OCI-LY3 (cell line): ENCODE data around the gene MICU1.

Experiments used
- H2AFZ ChIP-seq: fragments of 200-600, 300-600 bp; shearing (Covaris generic); 2 replicates; pipeline ENCODE4 v1.6.0; 2014; ENCODE audit warnings: antibody characterized with exemption, low read depth, low read length
- H3K27ac ChIP-seq: fragments of 200-600, 300-600 bp; sonication (generic); 2 replicates; pipeline ENCODE4 v1.5.1; 2014; ENCODE audit warnings: mild to moderate bottlenecking, low read length, moderate library complexity, mixed read lengths
- H3K27me3 ChIP-seq: fragments of 200-600, 300-600 bp; sonication (generic); 2 replicates; pipeline ENCODE4 v1.6.1; 2014; ENCODE audit warnings: low read depth, low read length, mixed read lengths
- H3K36me3 ChIP-seq: fragments of 200-600, 300-600 bp; sonication (generic); replicated peaks from 2 replicates; pipeline ENCODE3; 2014; ENCODE audit warnings: low read depth, low read length, mixed read lengths
- H3K4me1 ChIP-seq: fragments of 300-600, 200-600 bp; sonication (generic); 2 replicates; pipeline ENCODE4 v1.6.1; 2014; ENCODE audit warnings: low read length, mixed read lengths
- H3K4me2 ChIP-seq: fragments of 200-600, 300-600 bp; sonication (generic); 2 replicates; pipeline ENCODE4 v1.6.1; 2014; ENCODE audit warnings: low read length, mixed read lengths
- H3K4me3 ChIP-seq: fragments of 300-600, 200-600 bp; sonication (generic); 2 replicates; pipeline ENCODE4 v1.5.1; 2014; ENCODE audit warnings: antibody characterized with exemption, mild to moderate bottlenecking, low read length, moderate library complexity
- H3K79me2 ChIP-seq: fragments of 300-600, 200-600 bp; shearing (Covaris generic); 2 replicates; pipeline ENCODE4 v1.6.1; 2014; ENCODE audit warnings: mild to moderate bottlenecking, low read length, mixed read lengths
- H3K9ac ChIP-seq: fragments of 300-600, 200-600 bp; shearing (Covaris generic); 2 replicates; pipeline ENCODE4 v1.6.0; 2014; ENCODE audit warnings: mild to moderate bottlenecking, low read length, moderate library complexity
- H3K9me3 ChIP-seq: fragments of 200-600, 300-600 bp; shearing (Covaris generic); 2 replicates; pipeline ENCODE4 v1.6.1; 2014; ENCODE audit warnings: low read length, mixed read lengths; ENCODE audit not compliant: insufficient read depth
- H4K20me1 ChIP-seq: fragments of 200-600, 300-600 bp; sonication (generic); 2 replicates; pipeline ENCODE4 v1.6.1; 2016; ENCODE audit warnings: low read length, mixed read lengths; ENCODE audit not compliant: insufficient read depth
- CTCF ChIP-seq: fragments of 200-600, 300-600 bp; sonication (generic); IDR thresholded peaks from 2 replicates; pipeline ENCODE4 v1.5.1; 2014; ENCODE audit warnings: antibody characterized with exemption, low read length, low read depth
- EZH2phosphoT487 ChIP-seq: fragments of 200-600 bp; shearing (Covaris generic); IDR thresholded peaks from 2 replicates; pipeline ENCODE4 v1.6.1; 2018; ENCODE audit warnings: antibody characterized with exemption, mixed run types, low read depth

The MICU1 gene

GRCh38 chr10:72615970-72616369 is 9.9 kb downstream of the MICU1 start:
- Histone ChIP-seq H2AFZ (no peak overlapping the region), H3K4me3 (no peak overlapping the region), H3K9ac (no peak overlapping the region), H3K27ac (no peak overlapping the region), H3K79me2 (no peaks in the 10 kb centered on the region), H3K27me3 (no peaks in the 10 kb centered on the region), H4K20me1 (no peaks in the 10 kb centered on the region), H3K4me2 (no peak overlapping the region), H3K36me3 (no peaks in the 10 kb centered on the region), H3K4me1 (no peaks in the 10 kb centered on the region), H3K9me3 (no peaks in the 10 kb centered on the region)
- TF ChIP-seq EZH2phosphoT487: no peak

GRCh38 chr10:72612203-72612826 is 13.6 kb downstream of the MICU1 start:
- H3K27me3 ChIP-seq: no peaks in the 10 kb centered on the region
- H3K36me3 ChIP-seq: no peaks in the 10 kb centered on the region
- H3K4me2 ChIP-seq: no peak overlapping the region
- no peak for TF ChIP-seq EZH2phosphoT487
- TF ChIP-seq CTCF: no peak
- no peak overlapping the region for H3K4me3 ChIP-seq
- no peaks in the 10 kb centered on the region for H3K9me3 ChIP-seq
- no peak overlapping the region for H3K27ac ChIP-seq
- H2AFZ ChIP-seq: no peak overlapping the region
- H3K79me2 ChIP-seq: no peaks in the 10 kb centered on the region
- no peak overlapping the region for H3K9ac ChIP-seq
- no peaks in the 10 kb centered on the region for H4K20me1 ChIP-seq
- H3K4me1 ChIP-seq: no peaks in the 10 kb centered on the region

GRCh38 chr10:72611783-72612182 is 14.1 kb downstream of the MICU1 start:
- H3K9ac ChIP-seq: no peak overlapping the region
- H3K4me2 ChIP-seq: no peak overlapping the region
- H3K9me3 ChIP-seq: no peaks in the 10 kb centered on the region
- no peak overlapping the region for H3K4me3 ChIP-seq
- H3K27me3 ChIP-seq: no peaks in the 10 kb centered on the region
- H3K36me3 ChIP-seq: no peaks in the 10 kb centered on the region
- no peak for TF ChIP-seq CTCF
- no peak for TF ChIP-seq EZH2phosphoT487
- H3K4me1 ChIP-seq: no peaks in the 10 kb centered on the region
- H2AFZ ChIP-seq: no peak overlapping the region
- no peak overlapping the region for H3K27ac ChIP-seq
- no peaks in the 10 kb centered on the region for H3K79me2 ChIP-seq
- no peaks in the 10 kb centered on the region for H4K20me1 ChIP-seq

- Histone ChIP-seq H3K9ac (no peak overlapping the region), H3K4me2 (no peak overlapping the region), H3K4me3 (no peak overlapping the region), H3K79me2 (no peaks in the 10 kb centered on the region), H4K20me1 (no peaks in the 10 kb centered on the region), H2AFZ (no peak overlapping the region), H3K27ac (no peak overlapping the region), H3K27me3 (no peaks in the 10 kb centered on the region), H3K36me3 (no peaks in the 10 kb centered on the region), H3K9me3 (no peaks in the 10 kb centered on the region), H3K4me1 (no peaks in the 10 kb centered on the region)
- TF ChIP-seq CTCF: no peak
- no peak for TF ChIP-seq EZH2phosphoT487
These were observed 15.4 kb downstream of the MICU1 start for GRCh38 chr10:72610466-72610865.

- Histone ChIP-seq H3K9me3 (no peaks in the 10 kb centered on the region), H2AFZ (no peak overlapping the region), H4K20me1 (no peaks in the 10 kb centered on the region), H3K4me1 (no peaks in the 10 kb centered on the region), H3K27me3 (no peaks in the 10 kb centered on the region), H3K79me2 (no peaks in the 10 kb centered on the region), H3K4me3 (no peak overlapping the region), H3K36me3 (no peaks in the 10 kb centered on the region), H3K4me2 (no peak overlapping the region), H3K27ac (no peak overlapping the region), H3K9ac (no peak overlapping the region)
- no peak for TF ChIP-seq EZH2phosphoT487
- no peak for TF ChIP-seq CTCF
These were observed 20.8 kb downstream of the MICU1 start for GRCh38 chr10:72605122-72605521.
